Mononuclear cell (primary cell): ENCODE measurements around the gene PRPH. TPM values are rescaled to one million over a fixed set of nuclear protein-coding genes. Genes with fewer than 3 reads are reported as not detected.
"Not testable (repeated sequence)": the region's sequence is repeated elsewhere in the genome, so short reads cannot be mapped to it uniquely, and the experiment has no call there.

Source experiments
- H3K27me3 ChIP-seq: 2 replicates; pipeline ENCODE4 v1.6.0; 2011; ENCODE audit warnings: low read length, control low read depth; ENCODE audit not compliant: insufficient read depth
- H3K4me1 ChIP-seq: 2 replicates; pipeline ENCODE4 v1.5.1; 2011; ENCODE audit warnings: mild to moderate bottlenecking, low read length, control low read depth; ENCODE audit not compliant: insufficient read depth
- H3K4me3 ChIP-seq: 2 replicates; pipeline ENCODE4 v1.5.1; 2011; ENCODE audit warnings: mild to moderate bottlenecking, low read length, moderate library complexity
- H3K9me3 ChIP-seq: 2 replicates; pipeline ENCODE4 v1.5.1; 2011; ENCODE audit warnings: low read depth, mild to moderate bottlenecking, control low read depth, low read length
- total RNA-seq: library from RNA; depleted of rRNA; stranded (reverse); fragments of >200 nt; gene quantifications from one replicate; pipeline ENCODE4 v1.2.3, GENCODE V29; 2012

The PRPH gene
- total RNA-seq, 1 donor: not detected

- Histone ChIP-seq H3K4me3 (no peak overlapping the region), H3K9me3 (no peaks in the 10 kb centered on the region), H3K27me3 (peaks cover 15% of the 10 kb centered on the region), H3K4me1 (no peaks in the 10 kb centered on the region)
Observed at GRCh38 chr12:49309386-49309785, 14.4 kb downstream of the PRPH start.

GRCh38 chr12:49310451-49311000 is 15.6 kb downstream of the PRPH start:
- H3K4me3 ChIP-seq, H3K9me3 ChIP-seq, H3K4me1 ChIP-seq: not testable (repeated sequence)
- H3K27me3 ChIP-seq: peaks cover 15% of the 10 kb centered on the region

- no peak overlapping the region for H3K4me3 ChIP-seq
- H3K27me3 ChIP-seq: no peaks in the 10 kb centered on the region
- H3K4me1 ChIP-seq: no peaks in the 10 kb centered on the region
- H3K9me3 ChIP-seq: no peaks in the 10 kb centered on the region
Observed at GRCh38 chr12:49314811-49315210, 19.9 kb downstream of the PRPH start.

- not testable (repeated sequence) for H3K4me1 ChIP-seq
Observed at GRCh38 chr12:49317118-49317517, 22.2 kb downstream of the PRPH start.

GRCh38 chr12:49320411-49321103 is 25.6 kb downstream of the PRPH start:
- H3K4me3 ChIP-seq, H3K27me3 ChIP-seq, H3K9me3 ChIP-seq: not testable (repeated sequence)
- H3K4me1 ChIP-seq: peaks cover 18% of the 10 kb centered on the region

More at GRCh38 chr12:49317118-49317517, 22.2 kb downstream of the PRPH start:
- H3K9me3 ChIP-seq, H3K27me3 ChIP-seq, H3K4me3 ChIP-seq: not testable (repeated sequence)

GRCh38 chr12:49322367-49322707 is 27.4 kb downstream of the PRPH start:
- no peaks in the 10 kb centered on the region for H3K27me3 ChIP-seq
- H3K4me1 ChIP-seq: peaks cover 18% of the 10 kb centered on the region

GRCh38 chr12:49322708-49323523 is 28.0 kb downstream of the PRPH start, which contains the start of gene TROAP:
TSS of gene TROAP (plus strand) at chr12:49323255. CDS start at chr12:49323609, 354 bp downstream.
- H3K4me3 ChIP-seq: peak within 1 kb of the TSS; percentile 78

More at GRCh38 chr12:49322367-49322707, 27.4 kb downstream of the PRPH start:
- H3K9me3 ChIP-seq: no peaks in the 10 kb centered on the region
- peak overlapping the region; percentile 78 for H3K4me3 ChIP-seq

GRCh38 chr12:49323524-49324097 is 28.7 kb downstream of the PRPH start:
- peaks cover 18% of the 10 kb centered on the region for H3K4me1 ChIP-seq
- no peaks in the 10 kb centered on the region for H3K9me3 ChIP-seq
- peak overlapping the region; percentile 78 for H3K4me3 ChIP-seq
- no peaks in the 10 kb centered on the region for H3K27me3 ChIP-seq

More at GRCh38 chr12:49322708-49323523, 28.0 kb downstream of the PRPH start, which contains the start of gene TROAP:
- Histone ChIP-seq H3K27me3 (no peaks in the 10 kb centered on the region), H3K9me3 (no peaks in the 10 kb centered on the region), H3K4me1 (peaks cover 18% of the 10 kb centered on the region)

GRCh38 chr12:49325606-49326005 is 30.7 kb downstream of the PRPH start:
- no peak overlapping the region for H3K4me3 ChIP-seq
- no peaks in the 10 kb centered on the region for H3K27me3 ChIP-seq
- H3K9me3 ChIP-seq: no peaks in the 10 kb centered on the region
- H3K4me1 ChIP-seq: peaks cover 18% of the 10 kb centered on the region

GRCh38 chr12:49327368-49327767 is 32.4 kb downstream of the PRPH start:
- H3K4me1 ChIP-seq: peaks cover 13% of the 10 kb centered on the region
- H3K27me3 ChIP-seq: peaks cover 6% of the 10 kb centered on the region
- no peaks in the 10 kb centered on the region for H3K9me3 ChIP-seq
- no peak overlapping the region for H3K4me3 ChIP-seq

- Histone ChIP-seq H3K27me3 (peaks cover 9% of the 10 kb centered on the region), H3K9me3 (no peaks in the 10 kb centered on the region), H3K4me1 (peaks cover 11% of the 10 kb centered on the region), H3K4me3 (no peak overlapping the region)
Observed at GRCh38 chr12:49327887-49328286, 32.9 kb downstream of the PRPH start.

- H3K9me3 ChIP-seq: no peaks in the 10 kb centered on the region
- H3K4me1 ChIP-seq: peaks cover 8% of the 10 kb centered on the region
- H3K4me3 ChIP-seq: no peak overlapping the region
- H3K27me3 ChIP-seq: peaks cover 18% of the 10 kb centered on the region
Observed at GRCh38 chr12:49328816-49329215, 33.9 kb downstream of the PRPH start.

- Histone ChIP-seq H3K4me1 (peaks cover 4% of the 10 kb centered on the region), H3K9me3 (no peaks in the 10 kb centered on the region), H3K4me3 (no peak overlapping the region)
Observed at GRCh38 chr12:49330032-49330619, 35.2 kb downstream of the PRPH start.

GRCh38 chr12:49330631-49331379 is 35.9 kb downstream of the PRPH start:
- H3K27me3 ChIP-seq: peaks cover 37% of the 10 kb centered on the region
- no peak overlapping the region for H3K4me3 ChIP-seq
- no peaks in the 10 kb centered on the region for H3K9me3 ChIP-seq
- H3K4me1 ChIP-seq: peaks cover 4% of the 10 kb centered on the region

More at GRCh38 chr12:49330032-49330619, 35.2 kb downstream of the PRPH start:
- H3K27me3 ChIP-seq: peaks cover 31% of the 10 kb centered on the region
